Measurements from ENCODE around the gene BCL3.

GRCh38 chr19:44806291-44806690 lies 57.8 kb downstream of the BCL3 start:
- TF ChIP-seq CTCF (IDR thresholded peaks at IDR 0.05 in 2 of 3, conservative IDR thresholded peaks at IDR 0.05 in 1 of 3; ENCODE audit: borderline replicate concordance in 1 of 3, insufficient read depth in 1 of 3, low read depth in 2 of 3, low read length in 2 of 3) (no peak), EZH2 (IDR thresholded peaks at IDR 0.05) (no peak), ELF1 (IDR thresholded peaks at IDR 0.05; ENCODE audit: borderline replicate concordance, low read depth) (no peak), EZH2phosphoT487 (IDR thresholded peaks at IDR 0.05; ENCODE audit: borderline replicate concordance) (no peak), POLR2A (IDR thresholded peaks at IDR 0.05; ENCODE audit: borderline replicate concordance, extremely low read depth, insufficient read depth, insufficient read length) (no peak), ATF3 (IDR thresholded peaks at IDR 0.05) (no peak), TCF7L2 (IDR thresholded peaks at IDR 0.05; ENCODE audit: borderline replicate concordance, extremely low read depth, insufficient read depth, insufficient read length) (no peak), POLR2AphosphoS5 (IDR thresholded peaks at IDR 0.05; ENCODE audit: low read depth, low read length) (no peak), EGR1 (IDR thresholded peaks at IDR 0.05; ENCODE audit: low read depth) (no peak), SP1 (IDR thresholded peaks at IDR 0.05; ENCODE audit: low read depth) (no peak), ZNF274 (IDR thresholded peaks at IDR 0.05; ENCODE audit: low read depth, low read length) (no peak)
